Testis (tissue), 2 donors: ENCODE results near the gene LRRC58.

Source experiments
- CTCF ChIP-seq, 3 experiments: fragments of 450-650 bp in 2 of 3; fragments of 200-600 bp in 1 of 3; sonication (generic) in 1 of 3; IDR thresholded peaks; one replicate each; pipeline ENCODE4 v1.5.1; 2016 to 2019; ENCODE audit warnings: antibody characterized with exemption in 3 of 3, mild to moderate bottlenecking in 2 of 3, moderate library complexity in 1 of 3
- POLR2A ChIP-seq: fragments of 450-650 bp; IDR thresholded peaks from one replicate; pipeline ENCODE4 v1.6.1; 2017; ENCODE audit warnings: antibody characterized with exemption, mild to moderate bottlenecking, moderate library complexity

DNA sequence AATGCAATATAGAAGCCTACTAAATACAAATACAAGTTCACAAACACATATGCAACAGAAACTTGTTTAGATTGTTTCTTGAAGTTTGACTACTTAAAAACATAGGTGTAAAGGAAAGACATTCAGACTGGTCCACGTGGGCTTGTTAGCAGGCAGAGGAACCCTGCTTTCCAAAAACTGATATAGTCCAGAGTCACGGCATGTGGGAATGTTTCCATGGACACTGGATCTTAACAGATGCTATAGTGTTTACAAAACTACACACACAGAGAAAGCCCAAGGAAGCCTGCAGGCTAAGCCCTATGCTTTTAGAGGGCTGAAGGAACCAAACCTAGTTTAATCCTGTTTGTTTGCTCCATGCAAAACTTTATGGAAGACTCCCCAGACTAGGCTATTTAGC lies 45.2 kb upstream of the LRRC58 start:
- TF ChIP-seq CTCF (IDR thresholded peaks at IDR 0.05) = no peak
- TF ChIP-seq POLR2A = no peak
